ENCODE data around the gene RPP21. TPM values are rescaled to one million over a fixed set of nuclear protein-coding genes. Genes with fewer than 3 reads are reported as not detected.

Gene RPP21
- total and polyA plus RNA-seq, 2 of the 8 experiments (the other 6 are each of a cell fraction or from before 2014, with no cell fraction given) = 63.0 to 219 TPM

- TF ChIP-seq GTF2F1 (IDR thresholded peaks at IDR 0.05; ENCODE audit: borderline replicate concordance, low read depth, low read length) = no peak
- TF ChIP-seq POLR2AphosphoS5 (IDR thresholded peaks at IDR 0.05; ENCODE audit: low read depth, low read length) = peak; percentile 80
- TF ChIP-seq YY1 (IDR thresholded peaks at IDR 0.05; ENCODE audit: low read depth, low read length) = peak; percentile 89
- no peak for TF ChIP-seq ZNF274 (IDR thresholded peaks at IDR 0.05; ENCODE audit: borderline replicate concordance, extremely low read depth, low read length)
- peak; percentile 99 for TF ChIP-seq PHF8 (conservative IDR thresholded peaks at IDR 0.05; ENCODE audit: low read depth, low read length)
- TF ChIP-seq HDAC2 (IDR thresholded peaks at IDR 0.05; ENCODE audit: borderline replicate concordance in 1 of 2, low read depth in 2 of 2, low read length in 2 of 2) = no peak
- peak; percentile 89 to 95 for TF ChIP-seq POLR2A (IDR thresholded peaks at IDR 0.05; ENCODE audit: control extremely low read depth in 1 of 2, low read depth in 2 of 2, low read length in 2 of 2)
- peak; percentile 40 for TF ChIP-seq MAX (IDR thresholded peaks at IDR 0.05)
- TF ChIP-seq MAFK (IDR thresholded peaks at IDR 0.05; ENCODE audit: low read depth, low read length) = no peak
- TF ChIP-seq POU5F1 (IDR thresholded peaks at IDR 0.05; ENCODE audit: low read depth, low read length) = no peak
- TF ChIP-seq CHD2 (IDR thresholded peaks at IDR 0.05; ENCODE audit: low read length) = peak; percentile 60; the same call in 1 of the 2 replicates
- no peak for TF ChIP-seq BRCA1 (IDR thresholded peaks at IDR 0.05; ENCODE audit: low read depth, low read length)
- no peak for TF ChIP-seq RAD21 (IDR thresholded peaks at IDR 0.05 in 1 of 2, conservative IDR thresholded peaks at IDR 0.05 in 1 of 2; ENCODE audit: low read depth in 2 of 2, low read length in 2 of 2)
- peak; percentile 60 for TF ChIP-seq SIX5 (IDR thresholded peaks at IDR 0.05; ENCODE audit: low read depth, low read length)
- TF ChIP-seq JUN (IDR thresholded peaks at IDR 0.05; ENCODE audit: low read depth, low read length) = no peak
- TF ChIP-seq EZH2 (IDR thresholded peaks at IDR 0.05; ENCODE audit: low read depth, low read length, severe bottlenecking) = no peak
- TF ChIP-seq KDM5A (IDR thresholded peaks at IDR 0.05; ENCODE audit: low read length) = no peak
- TF ChIP-seq RFX5 (IDR thresholded peaks at IDR 0.05; ENCODE audit: borderline replicate concordance, low read depth, low read length) = no peak
- peak; percentile 24 for TF ChIP-seq TAF7 (optimal IDR thresholded peaks at IDR 0.05; ENCODE audit: borderline replicate concordance, low read depth, low read length)
- TF ChIP-seq KDM1A (IDR thresholded peaks at IDR 0.05; ENCODE audit: borderline replicate concordance, low read length) = no peak
- TF ChIP-seq RBBP5 (IDR thresholded peaks at IDR 0.05; ENCODE audit: borderline replicate concordance, low read depth, low read length) = no peak
- TF ChIP-seq SUZ12 (IDR thresholded peaks at IDR 0.05; ENCODE audit: low read length) = no peak
- peak; percentile 72 for TF ChIP-seq ASH2L (IDR thresholded peaks at IDR 0.05; ENCODE audit: low read length)
Measured at GRCh38 chr6:30344868-30345671, at the start of gene RPP21 (continued).

All from H1 (cell line).